GM06990 (cell line): ENCODE data around the gene ADSS2.
"Not testable (repeated sequence)": the region's sequence is repeated elsewhere in the genome, so short reads cannot be mapped to it uniquely, and the experiment has no call there.

ENCODE experiments used
- DNase-seq: peaks from one replicate; pipeline ENCODE4 v3.0.0-alpha.2; 2011; ENCODE audit not compliant: insufficient read length; ENCODE audit errors: extremely low read depth
- H3K27me3 ChIP-seq: replicated peaks from 2 replicates; pipeline ENCODE4 v1.6.0; 2011; ENCODE audit warnings: low read length; ENCODE audit not compliant: control insufficient read depth, insufficient read depth
- H3K36me3 ChIP-seq: 2 replicates; pipeline ENCODE4 v1.5.1; 2011; ENCODE audit warnings: low read length; ENCODE audit not compliant: control insufficient read depth, insufficient read depth
- H3K4me3 ChIP-seq: replicated peaks from 2 replicates; pipeline ENCODE4 v1.5.1; 2011; ENCODE audit warnings: low read depth, mild to moderate bottlenecking, control low read depth, low read length
- CTCF ChIP-seq: IDR thresholded peaks from 2 replicates; pipeline ENCODE4 v1.5.1; 2011; ENCODE audit warnings: low read length, control low read depth, mild to moderate bottlenecking, inconsistent platforms; ENCODE audit not compliant: insufficient read depth, poor library complexity, severe bottlenecking

ADSS2 gene

GRCh38 chr1:244451539-244451950 lies at the start of gene ADSS2:
ADSS2 (minus strand) TSS chr1:244451909; CDS start chr1:244451817, 92 bp downstream.
- Histone ChIP-seq H3K27me3 (no peaks in the 10 kb centered on the region), H3K36me3 (no peaks in the 10 kb centered on the region), H3K4me3 (peak within 1 kb of the TSS; percentile 98)
- no peak for TF ChIP-seq CTCF
- no peak for DNase-seq

GRCh38 chr1:244500515-244500914 lies 48.8 kb upstream of the ADSS2 start:
- not testable (repeated sequence) for H3K36me3 ChIP-seq, H3K27me3 ChIP-seq, DNase-seq, H3K4me3 ChIP-seq

GRCh38 chr1:244499484-244499883 lies 47.8 kb upstream of the ADSS2 start:
- not testable (repeated sequence) for DNase-seq, H3K36me3 ChIP-seq, H3K27me3 ChIP-seq

GRCh38 chr1:244497805-244498204 lies 46.1 kb upstream of the ADSS2 start:
- Histone ChIP-seq H3K27me3 (no peaks in the 10 kb centered on the region), H3K36me3 (no peaks in the 10 kb centered on the region), H3K4me3 (no peak overlapping the region)
- TF ChIP-seq CTCF = no peak
- no peak for DNase-seq

More at GRCh38 chr1:244499484-244499883, 47.8 kb upstream of the ADSS2 start:
- H3K4me3 ChIP-seq = not testable (repeated sequence)

- no peak for DNase-seq
- Histone ChIP-seq H3K27me3 (no peaks in the 10 kb centered on the region), H3K4me3 (no peak overlapping the region), H3K36me3 (no peaks in the 10 kb centered on the region)
- TF ChIP-seq CTCF = no peak
These were observed 44.5 kb upstream of the ADSS2 start for GRCh38 chr1:244496186-244496585.

- no peak overlapping the region for H3K4me3 ChIP-seq
- no peak for DNase-seq
- no peak for TF ChIP-seq CTCF
- H3K27me3 ChIP-seq = no peaks in the 10 kb centered on the region
- H3K36me3 ChIP-seq = no peaks in the 10 kb centered on the region
These were observed 42.9 kb upstream of the ADSS2 start for GRCh38 chr1:244494653-244495052.

- H3K36me3 ChIP-seq, DNase-seq, H3K4me3 ChIP-seq, H3K27me3 ChIP-seq: not testable (repeated sequence)
These were observed 33.3 kb upstream of the ADSS2 start for GRCh38 chr1:244484971-244485370.
